Stimulated activated CD8-positive, alpha-beta memory T cell treated with anti-CD3 and anti-CD28 coated beads, Interleukin-4, amount 100 ng/mL, for 24 hours (primary cell): ENCODE data around the gene B4GALNT4.
"Not testable (repeated sequence)": the region's sequence is repeated elsewhere in the genome, so short reads cannot be mapped to it uniquely, and the experiment has no call there.

ENCODE experiments used
- DNase-seq: peaks from one replicate; pipeline ENCODE4 v3.0.0-alpha.2; 2020; ENCODE audit warnings: low read depth

Gene B4GALNT4

DNA sequence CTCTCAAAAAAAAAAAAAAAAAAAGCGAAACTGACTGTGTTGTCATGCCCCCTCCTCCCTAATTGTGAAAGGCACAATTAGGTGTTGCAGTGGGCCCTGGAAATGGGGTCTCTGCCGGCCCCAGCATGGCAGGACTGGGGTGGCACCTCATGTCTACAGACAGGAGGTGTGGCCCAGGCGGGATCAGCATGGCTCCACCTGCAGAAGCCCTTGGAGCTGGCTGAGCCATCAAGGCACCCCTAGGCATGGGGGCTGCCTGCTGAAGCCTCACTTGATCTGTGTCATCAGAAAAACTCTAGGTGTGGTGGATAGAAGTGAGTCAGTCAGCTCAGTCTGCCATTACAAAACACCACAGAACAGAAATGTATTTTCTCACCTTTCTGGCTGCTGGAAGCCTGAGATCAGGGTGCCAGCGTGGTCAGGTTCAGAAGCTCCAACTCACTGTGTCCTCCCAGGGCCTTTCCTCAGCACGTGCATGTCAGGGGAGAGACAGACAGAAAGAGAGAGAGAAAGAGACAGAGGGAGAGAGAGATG lies 10.1 kb upstream of the B4GALNT4 start:
- DNase-seq, result no peak

DNA sequence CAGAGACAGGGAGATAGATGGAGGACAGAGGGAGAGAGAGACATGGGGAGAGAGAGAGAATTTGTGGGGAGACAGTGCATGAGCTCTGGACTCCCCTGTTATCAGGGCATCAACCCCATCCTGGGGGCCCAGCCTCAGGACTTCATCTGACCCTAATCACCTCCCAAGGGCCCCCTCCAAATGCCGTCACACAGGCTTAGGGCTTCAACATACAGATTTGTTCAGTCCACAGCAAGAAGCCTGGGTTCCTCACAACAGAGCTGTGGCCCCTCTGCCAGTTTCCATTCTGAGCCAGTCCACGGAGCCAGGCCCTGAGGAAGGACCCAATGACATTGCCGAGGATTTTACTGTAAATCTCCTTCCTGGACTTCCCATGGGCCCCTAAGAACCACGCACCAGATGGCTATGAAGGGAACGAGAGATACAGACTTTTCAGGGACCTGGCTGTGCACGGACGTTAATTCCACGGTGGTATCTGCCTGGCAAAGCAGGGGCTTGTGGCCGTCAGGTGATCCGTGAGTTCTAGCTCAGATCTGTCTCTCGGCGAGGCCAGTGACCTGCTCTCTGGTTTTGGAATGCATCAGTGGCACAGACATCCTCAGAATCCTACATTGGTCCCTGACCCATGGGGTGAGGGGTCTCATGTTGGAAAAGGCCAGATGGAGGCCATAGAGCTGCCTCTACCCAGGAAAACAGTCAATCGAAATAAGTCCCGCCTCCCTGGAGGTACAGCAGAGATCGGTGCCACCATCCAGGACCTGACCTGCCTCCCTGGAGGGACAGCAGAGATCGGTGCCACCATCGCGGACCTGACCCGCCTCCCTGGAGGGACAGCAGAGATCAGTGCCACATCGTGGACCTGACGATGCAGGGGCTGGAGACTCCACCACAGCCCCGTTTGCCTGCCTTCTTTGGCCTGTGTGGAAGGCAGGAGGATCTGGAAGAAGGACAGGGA lies 8.7 kb upstream of the B4GALNT4 start:
- no peak for DNase-seq

DNA sequence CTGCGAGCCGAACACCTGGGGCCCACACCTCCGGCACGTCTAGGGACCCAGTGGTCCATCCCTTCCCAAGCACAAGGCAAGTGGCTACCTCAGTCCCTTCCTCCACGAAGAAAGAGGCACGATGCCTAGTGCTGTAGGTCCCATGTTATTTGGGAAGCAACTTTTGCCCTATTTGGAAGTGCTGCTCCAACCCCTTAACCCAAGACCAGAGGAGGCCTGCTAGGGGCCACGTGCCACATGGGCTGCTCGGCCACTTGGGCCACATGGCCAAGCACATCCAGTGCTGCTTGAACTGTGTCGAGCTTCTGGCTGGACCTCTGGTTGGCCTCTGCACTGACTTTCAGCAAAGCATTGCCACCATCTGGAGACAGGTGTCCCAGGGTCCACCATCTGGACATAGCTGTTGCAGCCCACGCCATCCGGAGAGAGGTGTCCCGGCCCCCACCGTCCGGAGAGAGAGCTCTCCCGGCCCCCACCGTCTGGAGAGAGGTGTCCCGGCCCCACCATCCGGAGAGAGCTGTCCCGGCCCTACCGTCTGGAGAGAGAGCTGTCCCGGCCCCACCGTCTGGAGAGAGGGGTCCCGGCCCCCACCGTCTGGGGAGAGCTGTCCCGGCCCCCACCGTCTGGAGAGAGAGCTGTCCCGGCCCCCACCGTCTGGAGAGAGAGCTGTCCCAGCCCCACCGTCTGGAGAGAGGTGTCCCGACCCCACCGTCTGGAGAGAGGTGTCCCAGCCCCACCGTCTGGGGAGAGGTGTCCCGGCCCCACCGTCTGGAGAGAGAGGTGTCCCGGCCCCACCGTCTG lies 6.5 kb upstream of the B4GALNT4 start:
- no peak for DNase-seq

DNA sequence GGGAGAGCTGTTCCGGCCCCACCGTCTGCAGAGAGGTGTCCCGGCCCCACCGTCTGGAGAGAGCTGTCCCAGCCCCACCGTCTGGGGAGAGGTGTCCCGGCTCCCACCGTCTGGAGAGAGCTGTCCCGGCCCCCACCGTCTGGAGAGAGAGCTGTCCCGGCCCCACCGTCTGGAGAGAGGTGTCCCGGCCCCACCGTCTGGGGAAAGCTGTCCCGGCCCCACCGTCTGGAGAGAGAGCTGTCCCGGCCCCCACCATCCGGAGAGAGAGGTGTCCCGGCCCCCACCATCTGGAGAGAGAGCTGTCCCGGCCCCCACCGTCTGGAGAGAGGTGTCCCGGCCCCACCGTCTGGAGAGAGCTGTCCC lies 5.9 kb upstream of the B4GALNT4 start:
- DNase-seq, result not testable (repeated sequence)

DNA sequence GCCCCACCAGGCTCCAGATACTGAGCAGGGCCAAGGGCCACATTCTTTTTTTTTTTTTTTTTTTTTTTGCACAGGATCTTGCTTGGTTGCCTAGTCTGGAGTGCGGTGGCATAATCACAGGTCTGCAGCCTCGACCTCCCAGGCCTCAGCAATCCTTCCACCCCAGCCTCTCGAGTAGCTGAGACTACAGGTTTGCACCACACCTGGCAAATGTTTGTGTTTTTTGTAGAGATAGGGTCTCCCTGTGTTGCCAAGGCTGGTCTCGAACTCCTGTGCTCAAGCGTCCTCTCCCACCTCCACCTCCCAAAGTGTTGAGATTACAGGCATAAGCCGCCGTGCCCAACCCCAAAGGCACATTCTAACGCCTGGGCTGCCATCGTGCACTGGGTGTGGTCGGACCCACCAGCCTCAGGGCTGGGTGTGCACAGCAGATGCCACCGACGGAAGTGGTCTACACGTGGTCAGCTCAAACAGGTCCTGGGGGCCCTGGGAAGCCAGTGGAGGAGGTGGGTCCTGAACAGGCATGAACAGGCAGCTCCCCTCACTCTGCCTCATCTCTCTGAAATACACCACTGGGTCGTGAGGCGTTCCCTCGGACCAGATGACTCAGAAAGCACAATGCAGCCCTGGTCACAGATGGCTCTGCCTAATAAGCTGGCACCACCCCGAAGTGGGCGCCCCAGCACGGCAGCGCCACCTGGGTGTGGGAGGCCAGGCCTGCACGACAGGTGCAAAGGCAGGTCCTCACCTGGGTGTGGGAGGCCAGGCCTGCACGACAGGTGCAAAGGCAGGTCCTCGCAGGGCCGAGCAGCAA lies 5.1 kb upstream of the B4GALNT4 start:
- no peak for DNase-seq

DNA sequence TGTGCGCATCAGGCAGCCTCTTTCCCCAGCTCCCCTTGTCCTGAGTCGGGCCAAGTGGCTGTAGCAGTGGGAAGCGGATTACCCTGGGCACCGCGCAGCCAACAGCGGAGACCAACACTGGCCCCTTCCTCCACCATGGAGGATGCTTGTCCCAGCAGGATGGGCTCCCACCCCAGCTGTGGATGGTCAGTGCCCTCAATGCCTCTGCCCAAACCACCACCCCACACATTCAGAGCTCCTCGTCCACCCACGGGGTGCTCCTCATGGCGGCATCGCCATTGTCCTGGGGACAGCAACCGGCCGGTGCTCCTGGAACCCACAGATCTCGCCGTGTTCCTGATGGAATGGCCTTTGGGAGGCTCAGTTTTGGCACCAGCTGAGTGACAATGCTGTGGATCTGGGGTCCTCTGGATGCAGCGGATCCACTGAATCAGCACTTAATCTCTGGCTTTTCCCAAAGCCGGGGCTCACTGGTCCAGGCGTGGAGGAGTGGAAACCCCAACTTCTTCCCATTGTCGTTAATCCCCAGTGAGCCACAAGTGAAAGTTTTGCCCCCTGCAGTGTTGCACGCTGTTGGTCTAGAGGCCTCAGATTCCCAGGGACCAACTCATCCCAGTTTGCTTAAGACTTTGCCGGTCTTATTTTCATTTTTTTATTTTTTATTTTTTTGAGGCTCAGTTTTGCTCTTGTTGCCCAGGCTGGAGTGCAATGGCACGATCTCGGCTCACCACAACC lies 4.1 kb upstream of the B4GALNT4 start:
- DNase-seq, result no peak

DNA sequence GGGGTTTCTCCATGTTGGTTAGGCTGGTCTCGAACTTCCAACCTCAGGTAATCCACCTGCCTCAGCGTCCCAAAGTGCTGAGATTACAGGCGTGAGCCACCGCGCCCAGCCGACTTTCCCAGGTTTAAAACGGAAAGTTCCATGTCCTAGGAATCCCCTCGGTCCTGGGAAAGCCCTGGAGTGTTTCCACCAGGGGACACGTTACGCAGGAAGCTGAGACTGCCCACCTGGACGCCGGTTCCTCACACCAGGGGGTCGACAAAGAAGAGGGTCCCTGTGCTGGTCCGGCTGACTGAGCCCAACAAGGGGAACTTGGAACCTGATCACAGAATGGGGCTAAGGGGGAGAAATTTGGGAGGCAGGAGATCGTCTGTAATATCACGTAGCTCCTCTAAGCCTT lies 3.5 kb upstream of the B4GALNT4 start:
- no peak for DNase-seq

DNA sequence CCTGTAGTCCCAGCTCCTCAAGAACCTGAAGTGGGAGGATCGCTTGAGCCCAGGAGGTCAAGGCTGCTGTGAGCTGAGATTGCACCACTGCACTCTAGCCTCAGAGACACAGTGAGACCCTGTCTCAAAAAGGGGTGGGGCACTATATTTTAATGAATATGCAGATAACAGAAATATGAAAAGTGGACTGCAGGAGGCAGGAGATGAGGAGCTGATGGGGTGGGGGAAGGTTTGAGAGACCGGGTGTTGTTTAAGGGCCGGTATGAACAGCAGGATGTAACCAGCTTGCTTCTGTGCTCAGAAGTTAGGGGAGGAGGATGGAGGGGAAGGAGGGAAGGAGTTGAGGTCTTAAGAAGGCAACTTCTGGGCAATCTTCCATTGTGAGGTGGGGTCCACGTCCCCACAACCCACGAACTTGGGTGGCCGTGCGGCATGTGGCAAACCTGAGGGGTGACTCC lies 1.3 kb upstream of the B4GALNT4 start:
- DNase-seq, result no peak

DNA sequence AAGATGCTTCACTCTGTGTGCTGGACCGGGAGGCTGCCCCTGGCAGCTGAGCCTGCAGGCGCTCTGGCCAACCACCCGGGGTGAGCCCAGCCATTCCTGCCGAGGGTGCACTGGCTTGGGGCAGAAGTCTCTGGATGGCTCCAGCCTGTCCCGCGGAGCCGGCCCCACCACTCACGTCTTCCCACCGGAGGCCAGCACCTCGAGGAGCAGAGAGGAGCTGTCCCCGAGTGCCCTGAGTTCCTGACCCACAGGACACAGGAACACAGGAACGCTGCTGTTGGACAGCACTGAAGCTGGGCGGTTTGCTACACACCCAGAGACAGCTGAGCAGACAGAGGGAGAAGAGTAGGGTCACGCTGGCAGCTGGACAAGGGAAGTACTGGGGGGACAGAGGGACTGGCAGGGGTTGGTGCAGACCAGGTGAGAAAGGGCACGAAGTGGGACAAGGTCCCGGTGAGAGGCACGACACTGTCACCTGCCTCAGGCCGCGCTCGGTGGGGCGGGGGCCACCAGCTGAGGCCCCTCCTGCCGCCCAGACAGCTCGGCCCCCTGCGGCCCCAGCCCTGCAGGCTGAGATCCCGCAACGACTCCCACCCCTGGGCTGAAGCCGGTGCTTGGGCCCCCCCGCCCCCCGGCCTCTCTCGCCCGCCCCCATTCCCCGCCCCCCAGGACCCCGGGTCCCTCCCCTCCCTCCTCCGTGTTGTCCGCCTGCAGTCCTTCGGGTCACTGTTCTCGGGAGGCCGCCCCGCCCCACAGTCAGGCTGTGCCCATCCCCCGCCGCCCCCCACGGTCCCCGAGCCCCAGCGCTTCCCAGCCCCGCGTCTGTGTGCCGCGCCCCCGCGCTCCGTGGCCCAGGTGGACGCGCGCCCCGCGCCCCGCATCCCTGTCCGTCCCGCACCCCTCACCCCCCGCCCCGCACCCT lies 624 bp upstream of the B4GALNT4 start:
- no peak for DNase-seq

DNA sequence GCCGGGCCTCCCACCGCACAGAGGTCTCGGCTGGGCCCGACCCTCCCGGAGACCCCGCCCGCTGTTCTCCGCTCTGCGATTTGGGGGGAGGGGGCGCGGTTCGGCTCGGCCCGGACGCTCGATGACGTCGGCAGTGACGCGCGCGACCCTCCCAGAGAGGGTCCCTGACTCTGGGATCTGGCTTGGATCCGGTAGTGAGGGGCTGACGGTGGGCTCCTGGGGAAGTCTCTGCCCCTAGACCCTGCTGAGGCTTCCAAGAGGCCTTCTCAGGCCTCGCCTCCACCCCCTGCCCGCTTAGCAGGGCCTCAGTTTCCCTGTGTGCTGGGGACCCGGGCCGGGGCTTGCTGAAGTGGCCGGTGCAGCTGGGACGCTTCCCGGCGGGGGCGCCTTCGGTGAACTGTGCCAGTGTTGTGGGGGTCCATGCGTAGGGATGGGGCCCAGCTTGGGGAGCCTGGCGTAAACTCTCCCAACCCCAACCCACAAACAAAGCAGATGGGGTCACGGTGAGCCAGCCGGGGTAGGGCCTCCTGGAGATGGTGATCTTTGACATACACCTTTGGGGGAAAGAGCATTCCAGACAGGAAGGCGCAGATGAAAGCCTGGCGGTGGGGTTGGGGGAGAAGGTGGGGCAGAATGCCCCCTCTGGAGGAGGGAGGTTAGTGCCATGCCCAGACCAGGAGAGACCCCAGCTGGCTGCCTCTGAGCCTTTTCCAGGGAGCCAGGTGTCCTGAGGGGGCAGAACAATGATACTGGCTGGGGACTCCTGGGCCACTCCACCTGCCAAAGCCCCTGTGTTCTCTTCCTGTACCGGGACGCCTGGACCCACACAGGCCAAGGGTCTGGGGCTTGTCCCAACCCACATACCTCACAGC lies 1.0 kb downstream of the B4GALNT4 start:
- no peak for DNase-seq

DNA sequence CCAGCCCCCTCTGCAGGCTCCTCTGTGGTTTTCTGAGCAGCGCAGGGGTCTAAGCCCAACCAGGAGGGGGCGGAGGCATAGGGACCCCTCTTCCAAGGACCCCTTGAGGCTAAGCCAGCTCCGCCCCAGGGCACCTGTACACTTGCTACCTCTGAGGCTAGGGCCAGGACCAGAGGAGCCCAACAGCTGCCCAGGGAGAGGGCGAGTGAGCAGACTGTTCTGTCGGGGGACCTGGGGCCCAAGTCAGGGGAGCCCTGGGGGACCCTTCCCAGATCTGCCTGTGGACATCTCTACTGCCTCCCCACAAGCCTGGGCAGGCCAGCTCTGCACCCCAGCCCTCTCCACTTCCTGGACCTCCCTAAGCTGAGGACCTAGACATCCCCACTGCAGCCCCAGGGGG lies 1.8 kb downstream of the B4GALNT4 start:
- no peak for DNase-seq

DNA sequence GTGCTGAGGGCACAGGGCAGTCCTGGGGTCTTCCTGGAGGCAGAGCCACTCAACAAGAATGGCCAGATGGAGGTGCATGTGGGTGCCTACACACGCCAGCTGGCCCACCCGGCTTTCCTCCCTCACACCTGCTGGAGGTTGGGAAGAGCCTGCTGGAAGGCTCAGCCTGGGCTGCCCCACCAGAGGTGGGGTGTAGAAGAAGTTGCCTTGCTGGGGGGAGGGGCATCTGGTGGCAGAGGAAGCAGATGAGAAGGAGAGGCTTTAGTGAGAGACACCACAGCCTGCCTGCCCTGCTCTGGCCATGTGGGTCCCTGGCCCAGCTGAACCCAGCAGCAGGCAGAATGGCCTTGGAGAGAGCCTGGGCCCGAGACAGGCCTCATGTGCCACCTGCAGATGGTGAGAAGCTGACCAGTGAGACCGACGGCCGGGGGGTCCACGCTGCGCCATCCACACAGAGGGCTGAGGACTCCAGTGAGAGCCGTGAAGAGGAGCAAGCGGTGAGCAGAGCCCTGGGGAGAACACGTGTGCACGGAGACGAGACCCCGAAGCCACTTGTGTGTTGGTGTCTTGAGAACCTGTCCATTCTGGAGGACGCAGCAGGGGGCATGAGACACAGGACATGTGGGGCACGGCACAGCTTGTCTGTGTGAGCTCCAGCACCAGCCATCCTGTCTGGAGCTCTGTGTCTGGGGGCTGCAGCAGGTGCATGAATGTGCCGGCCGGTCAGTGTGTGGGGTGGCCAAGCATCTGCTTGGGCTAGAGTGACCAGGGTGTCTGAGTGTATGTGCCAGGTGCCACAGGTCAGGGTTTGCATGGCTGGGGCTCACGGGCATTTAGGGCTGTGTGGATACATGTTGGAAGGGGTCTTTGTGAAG lies 2.7 kb downstream of the B4GALNT4 start:
- DNase-seq, result no peak

DNA sequence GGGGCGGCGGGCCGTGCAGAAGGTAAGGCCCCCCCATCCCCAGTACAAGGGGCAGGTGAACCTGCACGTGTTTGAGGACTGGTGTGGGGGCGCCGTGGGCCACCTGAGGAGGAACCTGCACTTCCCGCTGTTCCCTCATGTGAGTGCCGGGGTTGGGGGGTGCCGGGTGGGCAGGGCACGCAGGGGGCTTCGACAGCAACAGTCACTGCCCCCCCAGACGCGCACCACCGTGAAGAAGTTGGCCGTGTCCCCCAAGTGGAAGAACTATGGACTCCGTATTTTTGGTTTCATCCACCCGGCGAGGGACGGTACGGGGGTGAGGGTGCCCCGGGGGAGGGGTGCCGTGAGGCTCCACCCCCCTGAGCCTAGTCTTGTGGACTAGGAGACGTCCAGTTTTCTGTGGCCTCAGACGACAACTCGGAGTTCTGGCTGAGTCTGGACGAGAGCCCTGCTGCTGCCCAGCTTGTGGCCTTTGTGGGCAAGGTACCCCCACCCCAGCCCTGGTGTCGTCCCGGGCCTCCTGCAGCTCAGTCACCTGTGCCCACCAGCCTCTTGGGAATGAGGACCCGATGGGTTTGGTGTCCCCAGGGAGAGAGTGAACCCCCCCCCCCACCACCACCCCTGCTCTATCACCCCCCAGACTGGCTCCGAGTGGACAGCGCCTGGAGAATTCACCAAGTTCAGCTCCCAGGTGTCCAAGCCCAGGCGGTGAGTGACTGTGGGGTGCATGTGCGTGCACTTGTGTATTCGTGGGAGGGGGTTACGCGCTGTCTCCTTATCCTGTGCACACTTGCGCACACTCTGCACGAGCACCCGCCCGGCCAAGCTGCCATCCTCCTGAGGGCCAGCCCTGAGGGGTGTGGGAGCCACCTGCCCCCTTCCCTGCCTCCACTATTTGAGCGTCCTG lies 3.8 kb downstream of the B4GALNT4 start:
- DNase-seq, result no peak

DNA sequence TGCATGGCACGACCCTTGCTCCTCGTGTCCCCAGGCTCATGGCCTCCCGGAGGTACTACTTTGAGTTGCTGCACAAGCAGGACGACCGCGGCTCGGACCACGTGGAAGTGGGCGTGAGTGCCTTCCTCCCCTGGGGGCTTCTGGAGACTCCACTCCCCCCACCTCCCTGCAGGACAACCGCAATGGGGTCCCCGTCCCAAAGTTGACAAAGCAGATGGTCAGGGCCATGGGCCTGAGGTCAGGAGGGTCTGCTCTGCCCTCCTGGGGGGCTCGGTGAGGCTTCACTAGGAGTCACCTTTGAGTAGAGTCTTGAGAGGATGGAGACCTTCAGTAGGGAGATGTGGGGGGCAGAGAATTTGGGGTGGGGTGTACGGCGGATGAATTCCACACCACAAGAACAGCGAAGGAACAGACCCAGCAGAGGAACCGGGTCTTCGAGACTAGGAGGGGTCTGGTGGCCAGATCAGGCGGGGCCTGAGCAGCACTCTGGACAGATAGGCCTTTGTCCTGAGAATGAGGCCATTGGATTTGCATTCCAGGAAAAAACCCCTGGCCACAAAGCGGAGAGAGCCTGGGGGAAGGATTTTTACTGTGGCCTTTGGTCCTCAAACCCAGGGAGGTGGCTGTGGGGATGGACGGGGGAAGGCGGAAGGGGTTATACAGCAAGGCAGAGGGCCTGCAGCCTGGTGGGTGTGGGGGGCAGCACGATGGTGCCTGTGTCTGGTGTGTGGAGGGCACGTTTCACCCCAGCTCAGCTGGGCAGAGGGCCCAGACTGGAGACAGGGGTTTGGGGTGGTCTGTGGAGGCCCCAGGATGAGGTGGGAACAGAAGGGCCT lies 4.6 kb downstream of the B4GALNT4 start:
- no peak for DNase-seq

DNA sequence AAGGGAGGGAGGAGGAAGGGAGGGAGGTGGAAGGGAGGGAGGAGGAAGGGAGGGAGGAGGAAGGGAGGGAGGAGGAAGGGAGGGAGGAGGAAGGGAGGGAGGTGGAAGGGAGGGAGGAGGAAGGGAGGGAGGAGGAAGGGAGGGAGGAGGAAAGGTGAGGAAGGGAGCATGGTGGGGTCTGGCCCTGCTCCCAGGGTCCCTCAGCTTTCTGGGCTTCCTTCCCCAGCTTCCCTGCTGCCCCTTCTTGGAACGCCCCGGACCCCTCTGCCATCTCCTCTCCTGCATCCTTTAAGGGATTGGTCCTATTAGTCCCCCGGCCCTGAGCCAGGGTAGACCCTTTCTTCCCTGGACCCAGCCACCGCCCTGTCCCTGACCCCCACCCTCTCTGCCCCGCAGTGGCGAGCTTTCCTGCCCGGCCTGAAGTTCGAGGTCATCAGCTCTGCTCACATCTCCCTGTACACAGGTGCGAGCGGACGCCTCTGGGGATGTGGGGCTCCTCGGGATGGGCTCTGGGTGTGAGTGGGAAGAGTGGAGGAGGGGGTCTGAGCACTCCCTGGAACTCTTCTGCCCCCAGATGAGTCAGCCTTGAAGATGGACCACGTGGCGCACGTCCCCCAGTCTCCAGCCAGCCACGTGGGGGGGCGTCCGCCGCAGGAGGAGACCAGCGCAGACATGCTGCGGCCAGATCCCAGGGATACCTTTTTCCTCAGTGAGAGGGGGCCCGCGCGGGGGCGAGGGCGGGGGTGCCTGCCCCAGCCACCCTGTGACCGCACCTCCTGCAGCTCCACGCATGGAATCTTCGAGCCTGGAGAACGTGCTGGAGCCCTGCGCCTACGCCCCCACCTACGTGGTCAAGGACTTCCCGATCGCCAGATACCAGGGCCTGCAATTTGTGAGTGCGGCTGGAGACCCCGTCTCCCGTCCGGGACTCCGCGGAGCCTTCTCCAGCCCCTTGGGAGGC lies 6.0 kb downstream of the B4GALNT4 start:
- no peak for DNase-seq
